Suppressor macrophage (primary cell): ENCODE data around the gene IL19.
"Not testable (repeated sequence)": the region's sequence is repeated elsewhere in the genome, so short reads cannot be mapped to it uniquely, and the experiment has no call there.

Source experiments
- DNase-seq, 4 experiments: peaks; one replicate each; pipeline ENCODE4 v3.0.0-alpha.2; 2020 to 2022

IL19 gene

DNA sequence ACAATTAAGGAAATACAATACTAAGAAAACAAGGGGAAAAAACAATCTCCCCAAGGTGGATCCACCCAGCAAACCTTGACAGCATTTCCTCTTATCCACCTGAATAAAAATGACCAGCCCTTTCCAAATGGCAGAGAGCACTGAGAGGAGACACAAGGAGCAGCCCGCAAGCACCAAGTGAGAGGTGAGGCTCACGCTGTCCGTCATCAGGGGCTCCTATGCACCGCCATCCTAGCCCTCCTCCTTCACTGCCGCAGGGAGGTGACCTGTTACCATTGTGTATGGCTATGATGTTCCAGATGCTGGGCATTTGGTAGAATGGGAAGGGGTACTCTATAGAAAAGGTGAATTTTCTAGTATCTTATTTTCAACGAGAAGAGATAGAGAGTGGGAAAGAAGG lies 63.6 kb downstream of the IL19 start:
- DNase-seq, result no peak

DNA sequence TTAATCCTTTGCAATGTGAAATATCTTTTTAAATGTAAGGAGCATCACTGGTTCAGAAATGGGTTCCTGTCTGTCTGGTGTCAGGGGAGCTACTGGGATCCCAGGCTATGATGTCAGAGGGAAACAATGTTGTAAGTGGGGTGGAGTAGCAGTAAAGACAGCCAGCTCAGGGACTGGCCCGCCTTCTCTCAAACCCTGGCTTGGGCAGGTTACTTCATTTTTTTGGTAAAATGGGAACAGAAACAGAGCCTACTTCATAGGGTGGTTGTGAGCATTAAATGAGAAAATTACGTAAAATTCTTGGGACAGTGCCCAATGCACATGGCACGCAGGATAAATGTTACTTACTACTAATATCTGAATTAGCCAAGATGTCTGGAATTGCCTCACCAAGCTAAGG lies 64.1 kb downstream of the IL19 start:
- DNase-seq, result peak; percentile 86 to 97 (median 92)

DNA sequence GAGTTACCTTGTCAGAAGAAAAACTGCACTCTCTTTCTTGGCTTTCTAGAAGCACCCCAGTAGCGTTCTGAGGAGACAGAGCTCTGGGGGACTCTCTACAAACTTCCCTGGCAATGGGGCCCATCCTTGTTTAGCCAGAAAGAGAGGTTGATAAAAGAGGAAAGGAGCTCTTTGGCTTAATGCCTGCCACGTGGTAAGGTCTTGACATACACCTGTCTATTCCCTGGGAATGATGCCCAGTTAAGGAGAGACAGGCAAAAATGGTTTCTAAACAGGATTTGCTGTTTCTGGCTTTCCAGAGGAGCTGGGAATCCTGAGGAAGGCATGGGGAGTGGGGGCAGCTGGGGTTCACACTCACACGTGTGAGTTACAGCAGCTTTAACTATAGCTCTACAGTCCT lies 64.6 kb downstream of the IL19 start:
- DNase-seq, result no peak

DNA sequence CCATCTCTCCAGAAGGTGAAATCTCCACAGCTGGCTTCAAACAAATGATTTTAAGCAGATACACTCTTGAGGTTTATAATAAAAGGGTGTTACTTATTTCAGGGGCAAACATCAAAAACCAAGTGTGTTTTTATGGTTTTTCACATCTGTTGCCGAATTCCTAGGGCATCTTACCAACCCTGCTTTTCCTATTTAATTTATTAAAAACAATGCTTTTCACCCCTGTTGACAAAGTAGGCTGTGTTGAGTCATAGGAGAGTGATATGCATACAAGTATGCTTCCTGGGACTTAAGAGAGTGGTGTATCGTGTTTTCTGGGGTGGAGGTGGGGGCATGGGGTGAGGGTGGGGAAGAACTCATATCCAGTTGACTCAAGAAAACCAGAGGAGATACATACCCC lies 65.5 kb downstream of the IL19 start:
- no peak for DNase-seq

DNA sequence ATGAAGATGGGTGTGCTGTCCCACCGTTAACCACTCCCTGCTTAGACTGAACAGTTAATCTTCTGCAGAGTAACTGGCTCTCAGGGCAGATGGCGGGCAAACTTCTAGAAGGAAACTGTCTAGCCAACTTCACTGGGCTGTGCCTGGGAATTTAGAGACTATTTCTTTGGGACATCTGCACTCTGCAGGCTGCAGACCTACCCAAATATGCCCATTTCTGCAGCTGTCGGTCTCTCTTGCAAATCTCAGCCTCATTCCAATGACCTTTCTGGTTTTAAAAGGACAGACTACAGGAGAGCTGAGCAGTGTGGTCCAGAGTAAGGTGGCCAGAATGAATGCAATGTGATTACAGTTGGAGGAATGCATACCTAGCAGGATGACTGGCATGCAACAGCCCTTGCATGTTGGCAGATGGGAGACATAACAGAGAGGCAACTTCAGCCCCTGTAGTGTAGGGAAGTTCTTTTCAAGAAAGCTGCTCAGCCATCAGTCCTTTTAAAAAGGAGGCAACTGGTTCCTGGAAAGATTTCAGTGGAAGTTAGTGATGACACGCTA lies 68.5 kb downstream of the IL19 start:
- DNase-seq, result no peak

DNA sequence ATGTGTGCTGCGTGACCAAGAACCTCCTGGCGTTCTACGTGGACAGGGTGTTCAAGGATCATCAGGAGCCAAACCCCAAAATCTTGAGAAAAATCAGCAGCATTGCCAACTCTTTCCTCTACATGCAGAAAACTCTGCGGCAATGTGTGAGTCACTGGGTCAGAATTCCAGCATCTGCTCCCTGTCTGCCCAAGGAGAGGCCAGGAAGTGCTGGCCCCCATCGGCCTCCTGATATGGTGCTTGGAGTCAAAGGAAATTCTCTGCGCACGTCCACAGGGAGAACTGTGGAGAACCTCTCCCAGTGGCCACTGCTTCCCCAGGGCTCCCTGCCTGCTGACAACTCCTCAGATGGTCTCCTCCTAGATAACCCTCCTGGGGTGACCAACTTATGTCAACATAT lies 69.3 kb downstream of the IL19 start:
- DNase-seq, result no peak

DNA sequence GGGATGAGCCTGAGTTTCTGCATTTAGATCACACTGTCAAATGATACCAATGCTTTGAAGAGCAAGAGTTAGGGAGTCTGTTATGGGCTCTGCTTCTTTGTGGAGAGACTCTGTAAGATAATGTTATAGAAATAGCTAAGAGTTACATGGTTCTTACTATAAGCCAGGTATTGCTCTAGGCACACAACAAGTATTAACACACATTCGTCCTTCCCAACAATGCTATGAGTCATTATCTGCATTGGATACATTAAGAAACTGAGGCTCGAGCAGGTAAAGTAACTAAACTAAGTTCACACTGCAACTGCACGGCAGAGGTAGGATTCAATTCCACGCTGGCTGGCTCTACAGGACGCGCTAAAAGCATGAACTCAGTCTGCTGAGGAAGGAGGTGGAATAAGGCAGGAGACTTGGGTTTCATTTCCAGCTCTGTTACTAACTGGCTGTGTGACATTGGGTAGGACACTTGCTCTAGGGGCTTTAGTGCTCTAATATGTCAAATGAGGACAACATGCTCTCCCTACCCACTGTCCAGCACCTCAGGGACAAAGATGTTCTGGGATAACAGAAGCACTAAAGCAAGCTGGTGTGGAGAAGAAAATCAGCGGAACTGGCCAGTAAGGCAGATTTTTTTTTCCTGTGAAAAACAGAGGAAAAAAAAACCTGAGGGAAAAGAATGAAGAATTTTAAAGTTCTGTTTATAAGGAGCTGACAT lies 71.2 kb downstream of the IL19 start:
- DNase-seq, result no peak

DNA sequence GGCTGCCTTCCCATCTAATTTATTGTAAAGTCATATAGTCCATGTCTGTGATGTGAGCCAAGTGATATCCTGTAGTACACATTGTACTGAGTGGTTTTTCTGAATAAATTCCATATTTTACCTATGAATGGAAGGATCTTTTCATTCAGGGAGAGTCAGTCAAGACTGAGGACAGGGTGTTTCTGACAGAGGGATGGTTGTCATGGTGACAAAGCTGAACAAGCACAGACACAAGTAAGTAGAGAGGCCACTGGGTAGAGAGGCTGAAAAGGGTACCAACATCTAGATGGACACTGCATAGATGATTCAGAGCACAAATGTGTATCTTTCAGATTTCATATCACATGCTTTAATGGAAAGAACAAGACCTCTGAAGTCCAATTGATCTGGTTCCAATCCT lies 72.3 kb downstream of the IL19 start:
- no peak for DNase-seq

DNA sequence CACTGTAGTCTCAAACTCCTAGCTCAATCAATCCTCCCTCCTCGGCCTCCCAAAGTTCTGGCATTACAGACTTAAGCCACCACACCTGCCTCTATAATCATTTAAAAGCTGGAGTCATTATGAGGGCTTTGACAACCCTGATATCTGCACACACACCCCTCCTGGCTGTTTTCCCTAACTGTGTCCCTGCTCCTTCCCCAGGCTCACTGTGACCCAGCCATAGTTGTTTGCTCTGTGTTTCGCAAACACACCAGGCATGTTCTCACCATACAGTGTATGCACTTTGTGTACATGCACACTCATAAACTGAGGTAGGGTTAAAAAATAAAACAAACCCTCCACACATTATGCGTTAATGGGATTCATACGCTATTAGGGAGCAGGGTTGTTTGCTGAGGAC lies 73.1 kb downstream of the IL19 start:
- DNase-seq, result no peak

DNA sequence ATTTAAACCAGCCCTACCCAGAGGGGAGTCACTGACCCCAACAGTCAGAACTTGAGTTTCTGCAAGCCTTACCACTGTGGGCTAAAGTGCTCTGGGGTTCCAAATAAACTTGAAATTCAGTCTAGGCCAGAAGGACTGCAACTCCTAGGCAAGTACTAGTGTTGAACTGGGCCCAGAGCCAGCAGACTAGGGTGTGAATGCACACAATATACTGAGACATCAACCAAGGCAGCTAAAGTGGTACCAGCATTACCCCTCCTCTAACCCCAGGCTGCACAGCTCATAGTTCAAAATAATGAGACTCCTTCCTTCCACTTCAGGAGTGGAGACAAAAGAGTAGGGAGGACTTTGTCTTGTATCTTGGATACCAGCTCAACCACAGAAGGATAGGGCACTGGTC lies 75.9 kb downstream of the IL19 start:
- no peak for DNase-seq

DNA sequence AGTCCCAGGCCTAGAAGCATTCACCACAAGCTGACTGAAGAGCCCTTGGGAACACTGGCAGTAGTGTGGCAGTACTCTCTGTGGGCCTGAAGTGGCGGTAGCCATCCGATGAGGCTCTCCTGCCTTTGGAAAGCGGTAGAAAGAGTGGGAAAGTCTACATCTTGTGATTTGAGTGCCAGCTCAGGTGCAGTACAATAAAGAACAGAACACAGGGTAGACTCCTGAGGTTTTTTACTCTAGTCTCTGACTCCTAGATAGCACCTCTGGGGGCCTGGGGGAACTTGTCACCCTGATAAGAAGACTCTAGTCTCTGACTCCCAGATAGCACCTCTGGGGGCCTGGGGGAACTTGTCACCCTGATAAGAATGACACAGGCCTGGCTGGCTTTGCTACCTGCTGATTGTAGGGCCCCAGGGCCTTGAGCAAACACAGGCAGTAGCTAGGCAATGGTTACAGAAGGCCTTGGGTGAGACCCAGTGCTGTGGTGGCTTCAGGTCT lies 76.8 kb downstream of the IL19 start:
- DNase-seq, result no peak

DNA sequence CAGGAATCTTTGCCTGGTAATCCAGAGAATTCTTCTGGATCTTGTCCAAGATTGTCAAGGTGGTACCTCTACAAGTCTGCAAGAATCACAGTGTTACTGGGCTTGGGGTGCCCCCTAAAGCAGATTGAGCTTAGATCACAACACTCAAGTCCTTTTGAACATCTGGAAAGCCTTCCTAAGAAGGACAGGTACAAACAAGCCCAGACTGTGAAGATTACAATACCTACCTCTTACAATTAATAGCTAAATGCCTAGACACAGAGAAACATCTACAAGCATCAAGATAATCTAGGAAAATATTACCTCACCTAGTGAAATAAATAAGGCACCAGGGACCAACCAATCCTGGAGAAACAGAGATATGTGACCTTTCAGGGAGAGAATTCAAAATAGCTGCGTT lies 77.4 kb downstream of the IL19 start:
- DNase-seq, result no peak

DNA sequence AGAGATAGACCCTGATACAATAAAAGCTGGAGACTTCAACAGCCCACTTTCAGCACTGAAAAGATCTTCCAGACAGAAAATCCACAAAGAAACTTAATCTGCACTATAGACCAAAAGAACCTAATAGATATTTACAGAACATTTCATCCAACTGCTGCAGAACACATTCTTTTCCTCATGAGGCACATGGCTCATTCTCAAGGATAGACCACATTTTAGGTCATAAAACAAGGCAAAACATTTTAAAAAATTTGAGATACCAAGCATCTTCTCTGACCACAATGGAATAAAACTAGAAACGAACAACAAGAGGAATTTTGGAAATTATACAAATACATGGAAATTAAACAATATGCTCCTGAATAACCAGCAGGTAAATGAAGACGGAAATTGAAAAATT lies 79.8 kb downstream of the IL19 start:
- DNase-seq, result no peak

DNA sequence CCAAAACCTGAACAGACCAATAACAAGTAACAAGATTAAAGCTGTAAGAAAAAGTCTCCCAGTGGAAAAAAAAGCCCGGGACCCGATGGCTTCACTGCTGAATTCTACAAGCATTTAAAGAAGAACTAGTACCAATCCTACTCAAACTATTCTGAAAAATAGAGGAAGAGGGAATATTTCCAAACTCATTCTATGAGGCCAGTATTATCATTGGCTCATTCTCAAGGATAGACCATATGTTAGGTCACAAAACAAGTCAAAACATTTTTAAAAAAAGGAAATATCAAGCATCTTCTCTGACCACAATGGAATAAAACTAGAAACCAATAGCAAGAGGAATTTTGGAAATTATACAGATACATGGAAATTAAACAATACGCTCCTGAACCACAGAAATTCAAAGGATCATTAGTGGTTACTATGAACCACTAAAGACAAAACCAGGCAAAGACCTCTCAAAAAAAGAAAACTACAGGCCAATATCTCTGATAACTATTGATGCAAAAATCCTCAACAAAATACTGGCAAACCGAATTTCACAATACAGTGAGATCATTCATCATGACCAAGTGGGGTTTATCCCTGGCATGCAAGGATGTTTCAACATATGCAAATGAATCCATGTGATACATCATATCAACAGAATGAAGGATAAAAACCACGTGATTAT lies 80.9 kb downstream of the IL19 start:
- DNase-seq, result peak in 3 of 4 experiments; percentile 43 to 69 (median 65)

DNA sequence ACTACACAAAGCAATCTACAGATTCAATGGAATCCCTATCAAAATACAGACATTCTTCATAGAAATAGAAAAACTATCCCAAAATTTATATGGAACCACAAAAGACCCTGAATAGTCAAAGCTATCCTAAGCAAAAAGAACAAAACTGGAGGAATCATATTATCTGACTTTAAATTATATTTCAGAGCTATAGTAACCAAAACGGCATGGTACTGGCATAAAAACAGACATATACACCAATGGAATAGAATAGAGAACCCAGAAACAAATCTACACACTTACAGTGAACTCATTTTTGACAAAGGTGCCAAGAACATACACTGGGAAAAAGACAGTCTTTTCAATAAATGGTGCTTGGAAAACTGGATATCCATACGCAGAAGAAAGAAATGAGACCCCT lies 82.1 kb downstream of the IL19 start:
- DNase-seq, result not testable (repeated sequence)

DNA sequence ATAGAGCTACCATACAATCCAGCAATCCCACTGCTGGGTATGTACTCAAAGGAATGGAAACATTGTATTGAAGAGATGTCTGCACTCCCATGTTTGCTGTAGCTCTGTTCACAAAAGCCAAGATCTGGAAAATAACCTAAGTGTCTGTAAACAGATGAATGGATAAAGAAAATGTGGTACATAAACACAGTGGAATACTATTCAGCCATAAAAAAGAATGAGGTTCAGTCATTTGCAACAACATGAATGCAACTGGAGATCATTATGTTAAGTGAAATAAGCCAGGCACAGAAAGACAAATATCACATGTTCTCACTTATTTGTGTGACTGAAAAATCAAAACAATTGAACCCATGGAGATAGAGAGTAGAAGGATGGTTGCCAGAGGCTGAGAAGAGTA lies 83.1 kb downstream of the IL19 start:
- DNase-seq, result not testable (repeated sequence)

DNA sequence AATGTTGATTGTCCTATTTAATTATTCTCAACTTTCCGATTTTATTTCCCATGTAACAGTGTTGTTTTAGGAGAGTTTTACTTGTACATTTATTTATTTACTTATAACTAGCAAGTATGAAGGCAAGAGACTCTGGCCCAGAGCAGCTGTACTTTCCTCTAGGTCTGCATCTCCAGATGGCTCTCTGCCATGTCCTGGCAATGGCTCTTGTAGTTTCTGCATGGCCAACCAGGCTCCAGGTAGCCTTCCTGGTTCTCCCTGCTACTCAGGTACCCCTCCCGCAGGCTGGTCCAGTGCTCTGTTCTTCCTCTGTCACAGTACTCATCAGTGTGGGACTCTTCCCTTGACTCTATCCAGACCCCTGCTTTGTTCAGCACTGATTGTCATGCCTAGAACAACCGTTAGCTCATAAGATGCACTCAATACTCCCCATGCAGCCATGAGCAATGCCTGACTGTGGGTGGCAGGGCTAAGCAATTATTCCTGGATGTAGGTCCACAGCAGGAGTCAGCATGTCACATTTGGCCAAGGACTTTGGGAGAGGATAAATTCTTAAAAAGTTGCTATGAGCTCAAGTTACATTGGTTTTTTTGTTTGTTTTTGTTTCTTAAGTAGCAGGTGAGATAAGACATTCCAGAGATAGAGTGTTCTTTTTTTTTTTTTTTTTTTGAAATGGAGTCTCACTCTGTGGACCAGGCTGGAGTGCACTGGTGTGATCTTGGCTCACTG lies 84.0 kb downstream of the IL19 start:
- DNase-seq, result peak in 3 of 4 experiments; percentile 13 to 24 (median 20)

DNA sequence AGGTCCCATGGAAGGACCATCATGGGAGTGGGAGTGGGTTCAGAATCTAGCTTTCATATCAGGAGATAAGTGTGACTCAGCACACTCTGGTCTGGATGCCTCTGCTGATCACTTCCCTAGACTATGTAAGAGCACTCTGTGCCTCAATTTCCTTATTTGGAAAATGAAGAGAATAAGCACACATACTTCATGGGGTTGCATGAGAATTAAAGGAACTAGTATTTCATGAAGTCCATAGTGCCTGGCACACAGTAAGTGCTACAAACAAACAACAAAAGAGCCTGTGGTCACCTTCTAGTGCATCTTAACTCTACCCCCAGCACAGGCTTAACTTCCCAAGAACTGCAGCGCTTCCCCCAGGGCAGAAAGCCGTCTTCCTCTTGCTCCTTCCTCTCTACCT lies 85.3 kb downstream of the IL19 start:
- DNase-seq, result peak in 3 of 4 experiments; percentile 36 to 58 (median 57)

DNA sequence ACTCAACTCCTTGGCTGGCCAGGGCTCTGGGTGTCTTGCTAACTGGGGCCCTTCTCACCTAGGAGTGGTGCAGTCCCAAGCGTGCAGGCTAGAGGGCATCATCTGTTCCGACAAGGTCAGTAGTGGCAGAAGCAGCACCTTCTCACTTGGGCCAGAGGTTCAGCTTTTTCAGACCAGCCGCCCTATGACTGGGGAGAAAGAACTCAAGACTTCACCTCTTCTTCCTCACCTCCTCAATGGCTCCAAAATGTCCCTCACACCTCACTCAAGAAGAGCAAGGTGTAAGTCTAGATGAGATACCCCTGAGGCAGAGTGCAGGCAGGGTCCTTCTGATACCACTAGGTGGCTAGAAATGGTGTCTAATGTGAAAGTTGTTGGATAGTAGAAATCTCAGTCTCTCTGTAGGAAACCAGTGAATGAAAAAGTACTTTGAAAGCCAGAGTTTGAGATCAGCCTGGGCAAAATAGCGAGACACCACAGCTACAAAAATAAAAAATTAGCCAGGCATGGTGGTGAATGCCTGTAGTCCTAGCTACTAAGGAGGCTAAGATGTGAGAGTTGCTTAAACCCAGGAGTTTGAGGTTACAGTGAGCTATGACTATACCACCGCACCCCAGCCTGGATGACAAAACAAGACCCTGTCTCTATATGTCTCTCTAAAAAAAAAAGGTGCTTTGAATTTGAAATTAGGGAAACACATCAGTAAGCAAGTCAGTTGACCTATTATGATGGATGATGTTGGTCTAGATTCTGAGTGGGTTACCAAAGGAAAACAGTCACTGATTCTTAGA lies 86.3 kb downstream of the IL19 start:
- DNase-seq, result no peak

DNA sequence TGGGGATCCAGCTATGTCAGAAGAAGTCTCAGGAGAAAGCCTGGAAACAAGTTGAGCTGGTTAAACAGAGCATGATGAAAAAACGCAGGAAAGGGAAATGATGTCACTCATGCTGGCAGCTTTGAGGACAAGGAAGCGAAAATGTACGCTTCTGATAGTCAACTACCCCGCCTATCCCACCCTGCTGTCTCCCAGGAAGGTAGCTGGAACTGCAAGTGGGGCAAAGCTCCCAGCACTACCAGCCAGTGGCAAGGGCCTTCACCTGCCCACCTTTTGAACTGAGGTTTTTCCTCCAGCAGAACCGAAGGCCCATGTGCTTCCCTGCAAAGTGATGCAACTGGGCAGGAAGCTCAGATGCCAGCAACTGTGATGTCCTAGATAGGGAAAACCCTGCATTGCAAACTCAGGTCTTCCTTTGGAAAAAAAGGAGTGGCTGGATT lies 88.5 kb downstream of the IL19 start:
- peak; percentile 61 to 82 (median 73) for DNase-seq

DNA sequence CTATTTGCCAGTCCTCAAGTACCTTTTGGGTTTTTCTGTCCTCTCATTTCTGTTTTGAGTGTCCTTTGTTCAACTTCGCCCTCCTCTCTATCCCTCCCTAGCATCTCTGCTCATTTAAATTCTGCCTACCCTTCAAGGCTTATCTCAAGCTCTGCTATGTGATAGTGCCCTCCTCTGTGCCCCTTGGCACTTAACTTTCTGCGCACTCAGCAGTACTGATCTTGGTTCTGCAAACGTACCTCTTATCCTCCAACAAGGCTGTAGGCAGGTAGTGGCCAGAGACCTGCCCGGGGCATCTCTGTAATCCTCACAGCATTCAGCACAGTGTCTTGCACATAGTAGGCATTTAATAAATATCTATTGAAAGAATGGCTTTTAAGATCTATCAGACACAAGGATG lies 89.6 kb downstream of the IL19 start:
- no peak for DNase-seq

DNA sequence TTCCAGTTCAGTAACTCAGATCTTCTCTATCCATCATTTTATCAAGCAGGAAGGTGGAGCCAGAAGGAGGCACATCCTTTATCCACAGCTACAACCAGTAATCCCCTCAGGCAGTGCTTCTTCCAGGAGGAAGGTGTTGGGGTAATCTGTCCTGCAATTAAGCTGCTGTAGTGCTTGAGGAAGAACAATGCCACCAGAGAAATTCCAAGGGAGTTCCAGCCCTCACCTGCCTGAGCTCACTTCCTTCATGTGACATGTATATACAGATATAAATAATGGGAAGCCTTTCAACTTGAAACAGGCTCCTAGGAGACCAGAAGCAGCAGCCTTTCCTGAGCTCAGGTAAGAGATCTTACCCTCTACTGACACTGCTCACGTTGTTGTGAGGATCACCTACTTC lies 92.7 kb downstream of the IL19 start:
- DNase-seq, result no peak
